Measurements from ENCODE around the gene CNGB1.
"Not testable (repeated sequence)": the region's sequence is repeated elsewhere in the genome, so short reads cannot be mapped to it uniquely, and the experiment has no call there.

The CNGB1 gene

GRCh38 chr16:57900796-57901479 lies 70.0 kb downstream of the CNGB1 start:
- no peak for DNase-seq

GRCh38 chr16:57899771-57900661 lies 70.9 kb downstream of the CNGB1 start:
- peak; percentile 42 for DNase-seq

- DNase-seq, result no peak
Measured at GRCh38 chr16:57898961-57899360, 72.0 kb downstream of the CNGB1 start.

GRCh38 chr16:57897996-57898395 lies 72.9 kb downstream of the CNGB1 start:
- DNase-seq, result no peak

GRCh38 chr16:57897053-57897784 lies 73.7 kb downstream of the CNGB1 start:
- DNase-seq, result no peak

- DNase-seq, result not testable (repeated sequence)
Measured at GRCh38 chr16:57895081-57895547, 75.8 kb downstream of the CNGB1 start.

- no peak for DNase-seq
Measured at GRCh38 chr16:57894390-57895080, 76.4 kb downstream of the CNGB1 start.

- DNase-seq, result no peak
Measured at GRCh38 chr16:57893559-57894389, 77.2 kb downstream of the CNGB1 start.

GRCh38 chr16:57893217-57893558 lies 77.7 kb downstream of the CNGB1 start:
- DNase-seq, result no peak

- DNase-seq, result no peak
Measured at GRCh38 chr16:57892447-57893096, 78.4 kb downstream of the CNGB1 start.

- DNase-seq, result no peak
Measured at GRCh38 chr16:57892041-57892440, 78.9 kb downstream of the CNGB1 start.

GRCh38 chr16:57890752-57891111 lies 80.2 kb downstream of the CNGB1 start:
- no peak for DNase-seq

- no peak for DNase-seq
Measured at GRCh38 chr16:57889960-57890751, 80.8 kb downstream of the CNGB1 start.

- no peak for DNase-seq
Measured at GRCh38 chr16:57889522-57889921, 81.4 kb downstream of the CNGB1 start.

GRCh38 chr16:57889111-57889510 lies 81.8 kb downstream of the CNGB1 start:
- DNase-seq, result no peak

- no peak for DNase-seq
Measured at GRCh38 chr16:57888128-57888527, 82.8 kb downstream of the CNGB1 start.

- DNase-seq, result no peak
Measured at GRCh38 chr16:57887711-57888110, 83.2 kb downstream of the CNGB1 start.

GRCh38 chr16:57886427-57886826 lies 84.5 kb downstream of the CNGB1 start:
- no peak for DNase-seq

- DNase-seq, result no peak
Measured at GRCh38 chr16:57884655-57885133, 86.2 kb downstream of the CNGB1 start.

- no peak for DNase-seq
Measured at GRCh38 chr16:57883953-57884654, 86.8 kb downstream of the CNGB1 start.
